CD8-positive, alpha-beta memory T cell (primary cell): ENCODE results near the gene NISCH. TPM values are rescaled to one million over a fixed set of nuclear protein-coding genes. Genes with fewer than 3 reads are reported as not detected.

ENCODE experiments used
- CTCF ChIA-PET: fragments of 350-600 bp; sonication (Branson Sonifier 250); formaldehyde crosslinking; loops from one replicate; lab custom pipeline; 2021; ENCODE audit warnings: antibody characterized with exemption; lab: Charles Lee
- POLR2A ChIA-PET: fragments of 350-600 bp; sonication (Branson Sonifier 250); formaldehyde crosslinking; loops from one replicate; lab custom pipeline; 2021; ENCODE audit warnings: antibody characterized with exemption; lab: Charles Lee
- DNase-seq, 5 donors: peaks; one replicate each; pipeline versions ENCODE4 v3.0.0 to v3.0.0-alpha.2; 2020 to 2022; ENCODE audit warnings: mixed read lengths in 1 of 5
- H3K27ac ChIP-seq: one replicate; pipeline ENCODE4 v1.7.0; 2013; ENCODE audit warnings: low read depth, mild to moderate bottlenecking, low read length, moderate library complexity
- H3K27me3 ChIP-seq: 2 replicates; pipeline ENCODE4 v1.7.0; 2013; ENCODE audit warnings: low read length, mild to moderate bottlenecking; ENCODE audit not compliant: insufficient read depth, poor library complexity, severe bottlenecking
- H3K36me3 ChIP-seq: 2 replicates; pipeline ENCODE4 v1.7.0; 2013; ENCODE audit warnings: mild to moderate bottlenecking, low read length, moderate library complexity; ENCODE audit not compliant: insufficient read depth
- H3K4me1 ChIP-seq: 2 replicates; pipeline ENCODE4 v1.7.0; 2013; ENCODE audit warnings: mild to moderate bottlenecking, low read length, moderate library complexity; ENCODE audit not compliant: insufficient read depth
- H3K4me3 ChIP-seq: 2 replicates; pipeline ENCODE4 v1.7.0; 2013; ENCODE audit warnings: mild to moderate bottlenecking, low read length
- H3K9me3 ChIP-seq: 2 replicates; pipeline ENCODE4 v1.7.0; 2013; ENCODE audit warnings: mild to moderate bottlenecking, low read length
- H3K27ac Mint-ChIP-seq, 8 donors: one replicate each; pipeline ENCODE4 v1.8.0; 2020 to 2021; ENCODE audit warnings: mixed read lengths in 8 of 8, mild to moderate bottlenecking in 6 of 8, inconsistent platforms in 3 of 8, moderate library complexity in 3 of 8
- H3K27me3 Mint-ChIP-seq, 2 donors: one replicate each; pipeline ENCODE4 v1.8.0; 2020 to 2021; ENCODE audit warnings: mixed read lengths in 2 of 2, mild to moderate bottlenecking in 1 of 2, moderate library complexity in 1 of 2
- H3K36me3 Mint-ChIP-seq, 3 donors: one replicate each; pipeline ENCODE4 v1.8.0; 2020 to 2021; ENCODE audit warnings: mixed read lengths in 3 of 3, inconsistent platforms in 1 of 3, mild to moderate bottlenecking in 1 of 3
- H3K4me1 Mint-ChIP-seq, 3 donors: one replicate each; pipeline ENCODE4 v1.8.0; 2020 to 2021; ENCODE audit warnings: mixed read lengths in 3 of 3, inconsistent platforms in 1 of 3, mild to moderate bottlenecking in 1 of 3
- H3K4me3 Mint-ChIP-seq, 7 donors: one replicate each; pipeline ENCODE4 v1.8.0; 2020 to 2021; ENCODE audit warnings: mixed read lengths in 7 of 7, mild to moderate bottlenecking in 6 of 7, moderate library complexity in 4 of 7, inconsistent platforms in 2 of 7
- H3K9me3 Mint-ChIP-seq, 5 donors: one replicate each; pipeline ENCODE4 v1.8.0; 2020 to 2022; ENCODE audit warnings: mixed read lengths in 5 of 5, mild to moderate bottlenecking in 3 of 5, moderate library complexity in 2 of 5, inconsistent platforms in 1 of 5
- polyA plus RNA-seq: library from polyadenylated mRNA; unstranded; fragments of 300-500 nt; fragmentation: Illumina TruSeq; gene quantifications from one replicate; pipeline ENCODE4 v1.2.3, GENCODE V29; 2021
- total RNA-seq, 2 experiments: library from RNA; stranded (reverse); gene quantifications; one replicate each; pipeline ENCODE4 v1.2.3, GENCODE V29; 2021

The NISCH gene
- total and polyA plus RNA-seq, 3 experiments from 2014 or later: 31.6 to 66.2 (median 65.7) TPM

DNA sequence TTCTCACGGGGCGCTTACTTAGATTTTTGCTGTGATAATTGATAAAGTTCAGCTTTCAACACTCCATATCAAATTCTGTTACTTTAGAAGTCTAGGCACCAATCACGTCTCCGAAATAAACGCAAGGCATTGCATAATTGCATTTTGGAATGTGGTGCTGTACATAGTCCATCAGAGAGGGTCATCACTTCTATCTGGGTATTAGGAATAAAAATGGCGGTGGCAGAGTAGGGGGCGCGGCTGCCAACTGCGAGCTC lies 80.6 kb downstream of the NISCH start:
- ChIA-PET CTCF (interaction anchor here (0.7 to 1.1 kb wide), 2 partner anchors 25 to 88 kb away, joined by 3 to 4 read pairs; no protein-coding TSS in a partner anchor), POLR2A (interaction anchor here (0.7 to 1.0 kb wide), 2 partner anchors 8 to 24 kb away, joined by 3 read pairs; no protein-coding TSS in a partner anchor)
- peak overlapping the region; percentile 54 for H3K4me3 ChIP-seq
- H3K36me3 Mint-ChIP-seq: peaks cover 0 to 22% (median 3%) of the 10 kb centered on the region in 3 donors
- H3K36me3 ChIP-seq: no peaks in the 10 kb centered on the region
- H3K9me3 Mint-ChIP-seq: no peaks in the 10 kb centered on the region
- peak overlapping the region; percentile 23 to 100 (median 90) for H3K27ac Mint-ChIP-seq
- H3K27me3 ChIP-seq: no peaks in the 10 kb centered on the region
- H3K27me3 Mint-ChIP-seq: peaks cover 0 to 4% of the 10 kb centered on the region in 2 donors
- peaks cover 46 to 68% (median 55%) of the 10 kb centered on the region in 3 donors for H3K4me1 Mint-ChIP-seq
- peak overlapping the region; percentile 96 to 100 (median 100) for H3K4me3 Mint-ChIP-seq
- H3K4me1 ChIP-seq: peaks cover 30% of the 10 kb centered on the region
- H3K9me3 ChIP-seq: no peaks in the 10 kb centered on the region
- DNase-seq: no peak
- H3K27ac ChIP-seq: no peak overlapping the region

DNA sequence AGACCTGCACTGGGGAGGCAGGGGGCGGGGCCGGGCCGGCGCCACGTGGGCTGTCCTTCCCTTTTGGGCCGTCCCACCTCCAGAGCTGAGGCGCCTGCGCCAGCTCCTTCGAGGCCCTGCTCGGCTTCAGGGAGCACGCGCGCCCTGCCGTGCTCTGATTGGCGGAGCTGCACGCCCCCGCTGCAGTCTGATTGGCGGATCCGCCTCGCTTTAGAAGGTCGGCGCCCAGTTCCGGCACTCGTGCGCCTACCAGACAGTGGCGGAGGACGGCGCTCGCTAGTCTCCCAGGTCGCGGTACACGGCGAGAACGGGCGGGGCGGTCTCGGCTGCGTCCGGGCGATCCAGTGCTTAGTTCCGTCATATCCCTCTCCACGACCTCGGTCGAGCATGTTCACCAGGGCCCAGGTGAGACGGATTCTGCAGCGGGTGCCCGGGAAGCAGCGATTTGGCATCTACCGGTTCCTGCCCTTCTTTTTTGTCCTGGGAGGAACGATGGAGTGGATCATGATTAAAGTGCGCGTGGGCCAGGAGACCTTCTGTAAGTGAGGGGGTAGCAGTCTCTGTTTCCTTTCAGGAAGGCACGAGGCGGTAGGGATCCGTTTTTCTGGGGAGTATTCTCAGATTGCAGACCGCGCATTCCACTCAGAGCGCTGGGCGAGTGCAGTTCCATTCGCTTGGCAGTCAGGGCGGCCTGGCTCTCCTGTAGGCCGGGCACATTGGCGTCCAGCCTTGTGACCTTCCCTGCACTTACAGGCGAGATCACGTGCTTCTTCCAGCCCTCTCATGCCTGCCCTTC lies 81.2 kb downstream of the NISCH start, which contains the start of gene UQCC5:
TSS of gene UQCC5 (plus strand) at position 237 of the 796 bp plus-strand sequence. CDS start at position 388, 151 bp downstream.
- H3K36me3 Mint-ChIP-seq: peaks cover 0 to 27% (median 3%) of the 10 kb centered on the region in 3 donors
- Histone ChIP-seq H3K27me3 (no peaks in the 10 kb centered on the region), H3K4me3 (peak within 1 kb of the TSS; percentile 96), H3K9me3 (no peaks in the 10 kb centered on the region), H3K4me1 (peaks cover 30% of the 10 kb centered on the region), H3K27ac (peak within 1 kb of the TSS; percentile 93), H3K36me3 (no peaks in the 10 kb centered on the region)
- peak within 1 kb of the TSS; percentile 95 to 100 (median 99) for H3K27ac Mint-ChIP-seq
- POLR2A ChIA-PET: interaction anchor here (0.7 to 1.0 kb wide), 2 partner anchors 9 to 24 kb away, joined by 3 read pairs; no protein-coding TSS in a partner anchor
- peak within 1 kb of the TSS; percentile 96 to 100 (median 100) for H3K4me3 Mint-ChIP-seq
- H3K27me3 Mint-ChIP-seq: peaks cover 0 to 4% of the 10 kb centered on the region in 2 donors
- DNase-seq: peak; percentile 95 to 98 (median 97)
- H3K4me1 Mint-ChIP-seq: peaks cover 49 to 71% (median 60%) of the 10 kb centered on the region in 3 donors
- no peaks in the 10 kb centered on the region for H3K9me3 Mint-ChIP-seq
- CTCF ChIA-PET: interaction anchor here (0.7 to 1.1 kb wide), 2 partner anchors 25 to 88 kb away, joined by 3 to 4 read pairs; no protein-coding TSS in a partner anchor

DNA sequence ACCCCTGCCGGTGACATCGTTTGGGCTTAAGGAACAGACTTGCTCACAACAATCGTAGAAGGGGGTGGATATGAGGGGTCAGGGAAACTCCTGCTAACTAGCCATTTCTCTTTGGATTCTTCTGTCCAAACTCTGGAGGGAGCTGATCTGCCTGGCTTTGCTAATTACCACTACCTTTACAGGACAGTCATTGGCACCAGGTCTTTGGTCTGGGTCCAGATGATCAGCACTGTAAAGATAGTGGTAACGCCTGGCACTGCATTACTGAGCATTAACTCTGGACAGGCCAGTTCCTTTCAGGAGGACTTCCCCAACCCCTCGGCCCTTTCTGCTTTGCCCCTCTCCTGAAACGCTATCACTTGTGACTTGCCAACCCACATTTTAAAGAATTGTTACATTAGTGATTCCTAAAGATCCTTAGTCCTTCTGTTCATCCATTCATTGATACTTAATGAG lies 81.8 kb downstream of the NISCH start:
- H3K9me3 Mint-ChIP-seq: no peaks in the 10 kb centered on the region
- ChIA-PET POLR2A (no interaction called here), CTCF (no interaction called here)
- Histone ChIP-seq H3K27me3 (no peaks in the 10 kb centered on the region), H3K4me3 (peak overlapping the region; percentile 96), H3K9me3 (no peaks in the 10 kb centered on the region), H3K27ac (peak overlapping the region; percentile 93), H3K4me1 (peaks cover 30% of the 10 kb centered on the region), H3K36me3 (no peaks in the 10 kb centered on the region)
- H3K27ac Mint-ChIP-seq: peak overlapping the region; percentile 95 to 100 (median 99)
- peaks cover 47 to 71% (median 59%) of the 10 kb centered on the region in 3 donors for H3K4me1 Mint-ChIP-seq
- H3K36me3 Mint-ChIP-seq: peaks cover 0 to 31% (median 3%) of the 10 kb centered on the region in 3 donors
- peaks cover 0 to 2% of the 10 kb centered on the region in 2 donors for H3K27me3 Mint-ChIP-seq
- peak overlapping the region; percentile 96 to 100 (median 100) for H3K4me3 Mint-ChIP-seq
- no peak for DNase-seq

DNA sequence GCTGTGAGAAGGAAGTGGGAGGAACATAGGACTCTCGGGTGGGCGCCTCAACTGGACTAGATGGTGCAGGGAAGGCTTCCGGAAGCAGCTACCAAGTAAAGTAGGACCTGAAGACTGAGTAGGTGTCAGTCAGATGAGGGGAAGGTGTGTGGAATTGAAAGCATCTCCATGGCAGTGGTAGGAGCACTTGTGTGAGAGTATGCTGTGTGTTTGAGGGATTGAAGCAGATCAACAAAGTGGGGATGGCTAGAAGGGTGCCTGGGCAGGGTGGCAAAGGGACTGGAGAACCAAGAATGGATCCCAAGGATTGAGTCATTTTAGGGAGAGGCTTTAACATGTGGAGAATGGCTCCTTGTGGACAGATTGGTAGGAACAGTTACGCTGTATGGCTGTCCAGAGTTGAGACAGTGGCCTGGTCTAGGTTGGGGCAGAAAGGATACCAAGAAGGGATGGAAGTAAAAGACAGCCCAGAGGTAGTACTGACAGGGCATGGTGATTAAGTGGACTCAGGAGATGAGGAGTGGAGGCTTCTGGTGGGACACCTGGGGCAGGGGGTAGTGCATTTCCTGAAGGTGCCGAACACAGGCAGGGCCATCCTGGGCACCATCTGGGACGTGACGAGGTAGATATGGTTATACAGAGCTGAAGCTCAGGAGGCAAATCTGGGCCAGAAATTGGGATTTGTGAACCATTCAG lies 82.5 kb downstream of the NISCH start:
- no peaks in the 10 kb centered on the region for H3K9me3 ChIP-seq
- peaks cover 0 to 31% (median 3%) of the 10 kb centered on the region in 3 donors for H3K36me3 Mint-ChIP-seq
- H3K9me3 Mint-ChIP-seq: no peaks in the 10 kb centered on the region
- H3K4me1 Mint-ChIP-seq: peaks cover 43 to 65% (median 55%) of the 10 kb centered on the region in 3 donors
- H3K27ac Mint-ChIP-seq: peak overlapping the region; percentile 33 to 100 (median 99)
- H3K27me3 Mint-ChIP-seq: peaks cover 0 to 2% of the 10 kb centered on the region in 2 donors
- H3K4me3 ChIP-seq: peak overlapping the region; percentile 96
- no peaks in the 10 kb centered on the region for H3K36me3 ChIP-seq
- ChIA-PET POLR2A (no interaction called here), CTCF (no interaction called here)
- no peaks in the 10 kb centered on the region for H3K27me3 ChIP-seq
- peaks cover 30% of the 10 kb centered on the region for H3K4me1 ChIP-seq
- H3K27ac ChIP-seq: peak overlapping the region; percentile 93
- H3K4me3 Mint-ChIP-seq: peak overlapping the region; percentile 96 to 100 (median 100)
- no peak for DNase-seq

DNA sequence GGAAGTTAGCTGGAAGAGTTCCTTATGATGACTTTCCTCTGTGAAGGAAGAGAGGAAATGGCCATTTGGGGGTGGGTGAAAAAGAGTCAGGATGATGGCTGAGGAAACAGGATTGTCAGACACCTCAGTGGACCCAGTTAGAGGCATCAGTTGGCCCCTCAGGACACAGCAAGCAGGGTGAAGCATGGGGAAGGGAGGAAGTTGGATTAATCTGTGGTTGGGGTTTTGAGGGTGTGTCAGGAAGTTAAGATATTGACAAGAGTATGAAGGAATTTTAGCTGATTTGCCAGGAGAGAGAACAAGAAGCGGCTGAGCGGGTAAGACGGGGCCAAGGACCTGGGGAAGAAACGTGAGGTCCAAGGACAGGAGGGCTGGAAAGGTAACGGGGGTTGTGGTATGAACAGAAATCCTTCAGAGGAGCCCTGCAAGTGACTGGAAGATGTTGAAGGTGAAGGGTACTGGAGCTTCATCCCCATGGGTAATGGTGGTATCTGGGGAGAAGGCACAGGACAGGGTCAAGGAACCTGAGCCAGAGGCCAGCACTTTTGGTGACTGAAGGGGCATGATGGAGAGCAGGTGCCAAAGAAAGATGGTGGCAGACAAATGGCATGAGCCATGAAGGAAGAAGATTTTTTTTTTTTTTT lies 83.7 kb downstream of the NISCH start:
- Histone ChIP-seq H3K4me1 (peaks cover 30% of the 10 kb centered on the region), H3K9me3 (no peaks in the 10 kb centered on the region), H3K27me3 (no peaks in the 10 kb centered on the region), H3K36me3 (no peaks in the 10 kb centered on the region), H3K27ac (no peak overlapping the region), H3K4me3 (no peak overlapping the region)
- H3K4me3 Mint-ChIP-seq: peak overlapping the region; percentile 16 to 66 (median 41)
- peaks cover 0 to 2% of the 10 kb centered on the region in 2 donors for H3K27me3 Mint-ChIP-seq
- H3K4me1 Mint-ChIP-seq: peaks cover 43 to 64% (median 55%) of the 10 kb centered on the region in 3 donors
- DNase-seq: no peak
- peak overlapping the region; percentile 17 to 93 (median 78) for H3K27ac Mint-ChIP-seq
- H3K36me3 Mint-ChIP-seq: peaks cover 0 to 35% (median 3%) of the 10 kb centered on the region in 3 donors
- no peaks in the 10 kb centered on the region for H3K9me3 Mint-ChIP-seq
- CTCF ChIA-PET: no interaction called here
- POLR2A ChIA-PET: no interaction called here

DNA sequence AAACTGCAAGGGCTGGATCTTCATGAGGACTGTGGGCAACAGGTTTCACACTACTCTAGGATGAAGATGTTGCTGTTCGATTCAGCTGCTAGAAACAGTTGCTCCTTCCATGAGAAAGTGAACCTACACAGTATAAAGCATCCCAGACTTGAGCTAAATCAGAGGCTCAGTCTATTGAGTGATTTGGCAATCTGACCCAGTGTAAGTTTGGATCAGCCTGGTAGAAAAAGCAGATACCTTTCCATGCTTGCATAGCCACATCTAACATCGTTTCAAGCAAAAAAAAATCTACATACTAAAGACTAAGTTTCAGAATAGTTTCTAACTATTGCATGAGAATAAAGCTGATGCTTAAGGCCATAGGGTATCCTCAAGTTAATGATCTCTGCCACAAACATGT lies 85.6 kb downstream of the NISCH start:
- H3K4me3 Mint-ChIP-seq: peak overlapping the region in 1 of 7 donors; percentile 49
- POLR2A ChIA-PET: no interaction called here
- Histone ChIP-seq H3K27ac (no peak overlapping the region), H3K9me3 (no peaks in the 10 kb centered on the region), H3K4me3 (no peak overlapping the region), H3K27me3 (no peaks in the 10 kb centered on the region), H3K4me1 (peaks cover 25% of the 10 kb centered on the region), H3K36me3 (no peaks in the 10 kb centered on the region)
- DNase-seq: no peak
- H3K36me3 Mint-ChIP-seq: peaks cover 0 to 46% (median 3%) of the 10 kb centered on the region in 3 donors
- peak overlapping the region in 2 of 8 donors; percentile 45 to 47 for H3K27ac Mint-ChIP-seq
- peaks cover 36 to 52% (median 51%) of the 10 kb centered on the region in 3 donors for H3K4me1 Mint-ChIP-seq
- H3K27me3 Mint-ChIP-seq: no peaks in the 10 kb centered on the region
- CTCF ChIA-PET: no interaction called here
- no peaks in the 10 kb centered on the region for H3K9me3 Mint-ChIP-seq
